Medulla oblongata (tissue), 1 donor: Measurements from ENCODE around the gene ITGB3BP.
"Not testable (repeated sequence)": the region's sequence is repeated elsewhere in the genome, so short reads cannot be mapped to it uniquely, and the experiment has no call there.

Experiments used
- DNase-seq: peaks from one replicate; pipeline ENCODE4 v3.0.0-alpha.2; 2015; ENCODE audit errors: extremely low spot score

ITGB3BP gene

DNA sequence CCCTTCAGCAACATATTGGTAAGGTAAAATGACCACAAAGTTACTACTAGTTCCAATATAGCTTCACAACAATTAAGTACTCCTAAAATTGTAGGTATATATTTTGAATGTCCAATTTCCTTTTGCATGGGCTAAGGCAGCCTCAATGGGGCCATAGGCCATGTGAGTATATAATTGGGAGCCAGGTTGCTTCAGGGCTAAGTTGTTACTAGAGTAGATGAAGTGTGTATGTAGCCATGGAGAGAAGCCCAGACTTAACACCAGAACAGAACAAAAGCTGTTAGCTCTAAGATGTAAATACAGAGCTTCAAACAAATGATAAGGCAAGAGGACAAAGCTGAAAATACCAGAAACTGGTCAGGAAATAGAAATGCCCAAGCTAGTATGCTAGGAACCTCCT is 16.2 kb downstream of the ITGB3BP start:
- no peak for DNase-seq

DNA sequence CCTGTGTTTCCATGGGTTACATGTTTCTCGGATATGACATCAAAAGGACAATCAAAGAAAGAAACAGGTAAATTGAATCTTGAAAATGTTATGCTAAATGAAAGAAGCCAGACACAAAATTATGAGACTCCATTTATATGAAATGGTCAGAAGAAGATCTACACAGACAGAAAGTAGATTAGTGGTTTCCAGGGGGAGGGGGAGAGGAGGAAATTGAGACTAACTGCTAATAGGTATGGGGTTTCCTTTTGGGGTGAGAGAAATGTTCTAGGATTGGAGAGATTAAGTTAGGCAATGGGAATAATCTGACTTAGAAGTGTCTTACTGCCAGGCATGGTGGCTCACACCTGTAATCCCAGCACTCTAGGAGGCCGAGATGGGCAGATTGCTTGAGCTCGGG is 21.8 kb downstream of the ITGB3BP start:
- DNase-seq: no peak

DNA sequence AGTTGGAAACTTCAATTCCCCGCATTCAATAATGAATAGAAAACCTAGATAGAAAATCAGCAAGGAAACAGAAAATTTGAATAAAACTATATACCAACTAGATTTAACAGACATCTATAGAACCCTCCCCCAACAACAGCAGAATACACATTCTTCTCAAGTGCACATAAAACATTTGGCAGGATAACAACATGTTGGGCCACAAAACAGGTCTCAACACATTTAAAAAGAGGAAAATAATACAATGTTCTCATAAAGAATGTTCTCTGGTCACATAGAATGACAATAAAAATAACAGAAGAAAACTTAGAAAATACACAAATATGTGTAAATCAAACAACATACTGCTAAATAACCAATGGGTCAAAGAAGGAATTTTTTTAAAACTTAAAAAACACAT is 24.9 kb downstream of the ITGB3BP start:
- no peak for DNase-seq

DNA sequence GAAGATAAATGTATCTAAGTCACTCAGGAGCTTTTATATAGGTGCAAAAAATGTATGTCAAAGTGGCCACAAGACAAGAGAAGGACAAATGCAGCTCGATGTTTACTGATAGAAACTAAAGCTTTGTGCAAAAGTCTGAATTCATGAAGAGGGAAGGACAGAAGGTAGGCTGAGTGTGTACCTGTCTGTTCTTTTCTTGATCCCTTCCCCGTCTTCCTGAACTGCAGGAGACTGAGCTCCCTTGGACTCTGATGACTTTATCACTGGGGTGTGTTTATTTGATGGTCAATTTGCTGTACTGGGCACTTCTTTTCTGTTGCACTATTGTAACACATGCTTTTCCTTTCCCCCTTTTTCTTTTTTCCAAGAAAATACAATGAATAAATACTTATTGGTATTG is 25.4 kb downstream of the ITGB3BP start:
- DNase-seq: no peak

DNA sequence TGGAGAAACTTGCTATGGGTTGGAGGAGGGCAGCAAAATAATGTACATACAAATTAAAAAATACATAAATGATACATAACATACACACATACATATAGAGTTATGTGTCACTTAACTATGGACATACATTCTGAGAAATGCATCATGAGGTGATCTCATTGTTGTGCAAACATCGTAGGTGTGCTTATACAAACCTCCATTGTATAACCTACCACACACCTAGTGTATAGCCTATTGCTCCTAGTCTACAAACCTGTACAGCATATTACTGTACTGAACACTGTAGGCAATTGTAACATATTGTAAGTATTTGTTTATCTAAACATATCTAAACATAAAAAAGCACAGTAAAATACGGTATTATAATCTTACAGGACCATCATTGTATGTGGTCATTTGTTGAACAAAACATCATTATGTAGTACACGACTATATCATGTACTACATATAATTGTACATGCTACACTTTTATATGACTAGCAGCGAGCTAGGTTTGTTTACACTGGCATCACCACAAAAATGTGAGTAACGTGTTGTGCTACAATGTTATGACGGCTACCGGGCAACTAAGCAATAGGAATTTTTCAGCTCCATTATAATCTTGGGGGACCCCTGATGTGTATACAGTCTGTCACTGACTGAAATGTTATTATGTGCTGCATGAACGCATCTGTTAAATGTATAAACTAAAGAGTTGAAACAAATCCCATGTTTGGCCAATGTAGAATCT is 35.5 kb downstream of the ITGB3BP start:
- no peak for DNase-seq

DNA sequence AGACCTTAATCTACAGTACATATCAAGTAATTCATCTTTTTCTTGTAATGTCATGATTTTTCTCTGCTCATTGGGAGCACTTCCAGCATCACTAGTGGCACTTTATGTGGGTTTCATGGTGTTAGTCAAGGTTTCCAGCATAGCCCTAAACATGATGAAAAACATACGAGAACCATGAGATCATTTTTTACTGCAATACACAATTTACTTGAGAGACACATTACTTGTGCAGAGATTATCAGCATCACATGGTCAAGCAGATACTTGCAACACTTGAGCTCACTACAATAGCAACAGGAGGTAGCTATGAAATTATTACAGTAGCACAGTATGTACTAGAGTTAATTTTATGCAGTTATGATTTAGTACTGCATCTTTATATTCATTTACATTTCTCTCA is 36.4 kb downstream of the ITGB3BP start:
- DNase-seq: no peak

GRCh38 chr1:63480057-63480456 is 43.0 kb downstream of the ITGB3BP start:
- DNase-seq: no peak

DNA sequence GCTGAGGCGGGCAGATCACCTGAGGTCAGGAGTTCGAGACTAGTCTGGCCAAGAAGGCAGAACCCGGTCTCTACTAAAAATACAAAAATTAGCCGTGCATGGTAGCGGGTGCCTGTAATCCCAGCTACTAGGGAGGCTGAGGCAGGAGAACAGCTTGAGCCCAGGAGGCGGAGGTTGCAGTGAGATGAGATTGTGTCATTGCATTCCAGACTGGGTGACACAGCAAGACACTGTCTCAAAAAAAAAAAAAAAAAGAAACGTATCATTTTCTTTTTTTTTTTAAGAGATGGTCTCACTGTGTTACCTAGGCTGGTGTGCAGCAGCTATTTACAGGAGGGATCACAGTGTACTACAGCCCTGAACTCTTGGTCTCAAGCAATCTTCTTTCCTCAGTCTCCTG is 47.3 kb downstream of the ITGB3BP start:
- DNase-seq: no peak

DNA sequence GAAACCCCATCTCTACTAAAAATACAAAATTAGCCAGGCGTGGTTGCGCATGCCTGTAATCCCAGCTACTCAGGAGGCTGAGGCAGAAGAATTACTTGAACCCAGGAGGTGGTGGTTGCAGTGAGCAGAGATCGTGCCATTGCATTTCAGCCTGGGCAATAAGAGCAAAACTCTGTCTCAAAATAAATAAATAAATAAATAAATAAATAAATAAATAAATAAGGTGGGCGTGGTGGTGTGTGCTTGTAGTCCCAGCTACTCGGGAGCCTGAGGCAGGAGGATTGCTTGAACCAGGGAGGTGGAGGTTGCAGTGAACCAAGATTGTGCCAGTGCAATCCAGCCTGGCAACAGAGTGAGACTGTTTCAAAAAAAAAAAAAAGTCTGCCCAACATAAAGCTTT is 54.3 kb downstream of the ITGB3BP start:
- not testable (repeated sequence) for DNase-seq

- DNase-seq: no peak
These were observed 56.3 kb downstream of the ITGB3BP start for GRCh38 chr1:63466759-63467158.

- no peak for DNase-seq
These were observed 56.8 kb downstream of the ITGB3BP start for GRCh38 chr1:63466181-63466580.

GRCh38 chr1:63463248-63463647 is 59.8 kb downstream of the ITGB3BP start:
- no peak for DNase-seq

DNA sequence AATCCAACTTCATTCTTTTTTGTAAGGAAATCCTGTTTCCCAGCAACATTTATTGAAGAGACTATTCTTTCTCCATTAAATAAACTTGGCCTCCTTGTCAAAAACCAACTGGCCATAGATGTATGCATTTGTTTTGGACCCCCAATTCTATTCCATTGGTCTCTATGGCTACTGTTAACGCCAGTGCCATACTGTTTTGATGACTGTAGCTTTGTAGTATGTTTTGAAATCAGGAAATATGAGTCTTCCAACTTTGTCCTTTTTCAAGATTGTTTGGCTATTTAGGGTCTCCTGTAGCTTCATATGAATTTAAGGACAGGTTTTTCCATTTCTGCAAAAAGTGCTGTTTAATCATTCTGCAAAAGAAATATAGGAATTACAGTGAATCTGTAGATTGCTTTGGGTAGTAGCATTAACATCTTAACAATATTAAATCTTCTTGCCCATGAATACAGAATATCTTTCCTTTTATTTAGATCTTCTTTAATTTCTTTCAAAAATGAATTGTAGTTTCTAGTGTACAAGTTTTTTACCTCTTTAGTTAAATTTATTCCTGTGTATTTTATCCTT is 61.3 kb downstream of the ITGB3BP start:
- no peak for DNase-seq

DNA sequence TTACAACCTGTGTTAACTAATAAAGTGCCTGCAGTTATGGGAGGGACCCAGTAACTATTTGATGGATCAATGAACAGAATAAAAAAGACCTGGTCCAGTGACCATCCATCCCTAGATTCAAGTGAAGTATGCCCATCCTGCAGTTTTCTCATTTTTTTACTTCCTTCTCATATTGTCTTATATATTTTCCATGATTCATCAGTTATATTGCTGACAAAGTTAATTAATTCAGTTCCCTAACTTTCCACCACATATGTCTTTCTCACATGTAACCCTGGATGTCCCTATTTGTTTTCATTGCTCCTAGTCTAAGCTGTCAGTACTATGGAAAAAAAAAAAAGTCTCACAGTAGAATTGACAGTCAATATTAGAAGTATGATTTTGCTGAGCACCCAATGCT is 64.3 kb downstream of the ITGB3BP start:
- DNase-seq: no peak

GRCh38 chr1:63454269-63454668 is 68.8 kb downstream of the ITGB3BP start:
- no peak for DNase-seq

DNA sequence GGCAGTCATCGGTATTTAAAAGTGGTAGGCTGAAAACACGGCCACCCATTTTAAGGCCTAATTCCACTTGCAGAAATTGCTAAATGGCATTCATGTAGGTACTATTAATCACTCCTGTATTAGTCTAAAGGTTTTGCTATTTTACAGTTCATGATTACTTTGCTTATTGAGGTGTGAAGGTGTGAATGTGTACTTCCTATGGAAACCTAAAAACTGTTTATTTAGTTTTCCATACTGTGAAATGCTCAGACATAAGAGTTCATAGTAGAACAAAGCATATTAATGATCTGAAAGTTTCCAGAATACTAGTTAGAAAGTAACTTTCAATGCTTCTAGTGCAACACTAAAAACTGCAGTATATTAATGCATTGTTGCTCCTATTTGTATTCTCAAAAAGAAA is 69.8 kb downstream of the ITGB3BP start:
- DNase-seq: no peak

DNA sequence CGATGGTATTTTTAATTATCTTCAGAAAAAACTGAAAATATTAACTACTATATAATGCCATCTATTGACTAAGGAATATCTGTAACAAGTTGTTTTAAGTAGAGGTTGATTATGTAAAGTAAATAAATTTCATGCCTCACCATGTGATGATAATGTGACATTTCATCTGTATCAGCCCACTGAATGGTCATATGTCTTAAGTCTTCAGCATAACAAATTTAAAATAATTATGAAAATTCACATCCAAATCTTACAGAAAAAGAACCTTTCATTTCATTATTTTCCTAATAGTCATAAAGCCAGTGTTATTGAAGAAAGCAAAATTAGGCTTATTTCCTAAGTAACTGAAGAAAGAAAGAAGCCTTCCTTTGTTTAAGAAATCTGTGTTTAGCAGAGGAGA is 72.6 kb downstream of the ITGB3BP start:
- DNase-seq: no peak

- DNase-seq: no peak
These were observed 74.2 kb downstream of the ITGB3BP start for GRCh38 chr1:63448731-63449246.

- DNase-seq: no peak
These were observed 80.9 kb downstream of the ITGB3BP start for GRCh38 chr1:63442141-63442475.

DNA sequence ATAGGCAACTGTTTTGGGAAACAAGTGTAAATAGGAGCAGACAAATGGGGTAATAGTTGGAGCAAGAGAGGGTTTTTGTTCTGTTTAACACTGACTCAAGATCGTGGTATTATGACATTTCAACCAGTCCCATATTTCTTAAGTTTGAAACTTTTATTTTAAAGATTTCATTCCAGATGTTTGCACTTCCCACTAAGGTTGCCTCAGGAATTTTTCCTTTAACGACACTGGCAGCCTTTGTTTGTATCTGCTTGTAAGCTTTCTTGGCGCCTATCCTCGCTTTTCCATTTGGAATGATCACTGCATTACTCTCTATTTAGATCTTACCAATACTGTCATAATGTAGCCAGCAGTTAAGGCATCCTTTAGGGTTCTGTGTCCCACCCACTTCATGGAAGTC is 87.9 kb downstream of the ITGB3BP start:
- no peak for DNase-seq

GRCh38 chr1:63429281-63429680 is 93.7 kb downstream of the ITGB3BP start:
- no peak for DNase-seq

- no peak for DNase-seq
These were observed 94.2 kb downstream of the ITGB3BP start for GRCh38 chr1:63428815-63429214.

DNA sequence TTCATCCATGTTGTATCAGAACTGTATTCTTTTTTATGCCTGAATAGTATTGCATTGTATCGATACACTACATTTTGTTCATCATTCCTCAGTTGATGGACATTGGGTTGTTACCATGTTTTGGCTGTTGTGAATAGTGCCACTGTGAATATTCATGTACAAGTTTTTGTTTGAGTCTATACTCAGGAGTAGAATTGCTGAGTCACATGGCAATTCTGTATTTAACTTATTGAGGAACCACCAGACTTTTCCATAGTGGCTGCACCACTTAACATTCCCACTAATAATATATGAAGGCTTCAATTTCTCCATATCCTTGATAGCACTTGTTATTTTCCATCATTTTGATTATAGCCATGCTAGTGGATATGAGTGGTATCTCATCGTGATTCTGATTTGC is 99.4 kb downstream of the ITGB3BP start:
- no peak for DNase-seq

GRCh38 chr1:63420746-63421145 is 102.3 kb downstream of the ITGB3BP start:
- not testable (repeated sequence) for DNase-seq
